ENCODE results near the gene SMYD3. TPM values are rescaled to one million over a fixed set of nuclear protein-coding genes. Genes with fewer than 3 reads are reported as not detected.

SMYD3 gene
- total and polyA plus RNA-seq, 10 of the 15 experiments (the other 5 are each of a cell fraction or from before 2014, with no cell fraction given), result 18.3 to 54.0 (median 24.8) TPM

DNA sequence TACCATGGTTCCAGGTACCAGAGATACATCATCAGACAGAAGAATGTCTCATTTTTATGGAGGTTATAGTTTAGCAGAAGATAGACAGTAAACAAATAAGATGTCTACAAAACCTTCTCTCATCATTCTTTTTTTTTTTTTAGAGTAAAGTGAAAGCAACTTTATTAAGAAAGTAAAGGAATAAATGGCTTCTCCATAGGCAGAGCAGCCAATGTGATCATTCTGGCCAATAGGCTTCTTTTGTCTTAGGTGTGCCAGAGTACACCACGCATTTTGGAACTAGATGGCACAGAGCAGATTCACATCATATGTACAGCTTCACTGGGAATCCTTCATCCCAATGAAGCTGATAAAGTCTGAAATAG, 428.2 kb downstream of the SMYD3 start (continued):
- TF ChIP-seq, protein P1, sequence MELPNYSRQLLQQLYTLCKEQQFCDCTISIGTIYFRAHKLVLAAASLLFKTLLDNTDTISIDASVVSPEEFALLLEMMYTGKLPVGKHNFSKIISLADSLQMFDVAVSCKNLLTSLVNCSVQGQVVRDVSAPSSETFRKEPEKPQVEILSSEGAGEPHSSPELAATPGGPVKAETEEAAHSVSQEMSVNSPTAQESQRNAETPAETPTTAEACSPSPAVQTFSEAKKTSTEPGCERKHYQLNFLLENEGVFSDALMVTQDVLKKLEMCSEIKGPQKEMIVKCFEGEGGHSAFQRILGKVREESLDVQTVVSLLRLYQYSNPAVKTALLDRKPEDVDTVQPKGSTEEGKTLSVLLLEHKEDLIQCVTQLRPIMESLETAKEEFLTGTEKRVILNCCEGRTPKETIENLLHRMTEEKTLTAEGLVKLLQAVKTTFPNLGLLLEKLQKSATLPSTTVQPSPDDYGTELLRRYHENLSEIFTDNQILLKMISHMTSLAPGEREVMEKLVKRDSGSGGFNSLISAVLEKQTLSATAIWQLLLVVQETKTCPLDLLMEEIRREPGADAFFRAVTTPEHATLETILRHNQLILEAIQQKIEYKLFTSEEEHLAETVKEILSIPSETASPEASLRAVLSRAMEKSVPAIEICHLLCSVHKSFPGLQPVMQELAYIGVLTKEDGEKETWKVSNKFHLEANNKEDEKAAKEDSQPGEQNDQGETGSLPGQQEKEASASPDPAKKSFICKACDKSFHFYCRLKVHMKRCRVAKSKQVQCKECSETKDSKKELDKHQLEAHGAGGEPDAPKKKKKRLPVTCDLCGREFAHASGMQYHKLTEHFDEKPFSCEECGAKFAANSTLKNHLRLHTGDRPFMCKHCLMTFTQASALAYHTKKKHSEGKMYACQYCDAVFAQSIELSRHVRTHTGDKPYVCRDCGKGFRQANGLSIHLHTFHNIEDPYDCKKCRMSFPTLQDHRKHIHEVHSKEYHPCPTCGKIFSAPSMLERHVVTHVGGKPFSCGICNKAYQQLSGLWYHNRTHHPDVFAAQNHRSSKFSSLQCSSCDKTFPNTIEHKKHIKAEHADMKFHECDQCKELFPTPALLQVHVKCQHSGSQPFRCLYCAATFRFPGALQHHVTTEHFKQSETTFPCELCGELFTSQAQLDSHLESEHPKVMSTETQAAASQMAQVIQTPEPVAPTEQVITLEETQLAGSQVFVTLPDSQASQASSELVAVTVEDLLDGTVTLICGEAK (IDR thresholded peaks at IDR 0.05; ENCODE audit: borderline replicate concordance), result no peak; the same call in 1 of the 2 replicates
- TF ChIP-seq ZZZ3 (IDR thresholded peaks at IDR 0.05; ENCODE audit: control insufficient read depth, insufficient read length, low read depth) (no peak), HDAC6 (IDR thresholded peaks at IDR 0.05; ENCODE audit: unreplicated experiment) (no peak)

DNA sequence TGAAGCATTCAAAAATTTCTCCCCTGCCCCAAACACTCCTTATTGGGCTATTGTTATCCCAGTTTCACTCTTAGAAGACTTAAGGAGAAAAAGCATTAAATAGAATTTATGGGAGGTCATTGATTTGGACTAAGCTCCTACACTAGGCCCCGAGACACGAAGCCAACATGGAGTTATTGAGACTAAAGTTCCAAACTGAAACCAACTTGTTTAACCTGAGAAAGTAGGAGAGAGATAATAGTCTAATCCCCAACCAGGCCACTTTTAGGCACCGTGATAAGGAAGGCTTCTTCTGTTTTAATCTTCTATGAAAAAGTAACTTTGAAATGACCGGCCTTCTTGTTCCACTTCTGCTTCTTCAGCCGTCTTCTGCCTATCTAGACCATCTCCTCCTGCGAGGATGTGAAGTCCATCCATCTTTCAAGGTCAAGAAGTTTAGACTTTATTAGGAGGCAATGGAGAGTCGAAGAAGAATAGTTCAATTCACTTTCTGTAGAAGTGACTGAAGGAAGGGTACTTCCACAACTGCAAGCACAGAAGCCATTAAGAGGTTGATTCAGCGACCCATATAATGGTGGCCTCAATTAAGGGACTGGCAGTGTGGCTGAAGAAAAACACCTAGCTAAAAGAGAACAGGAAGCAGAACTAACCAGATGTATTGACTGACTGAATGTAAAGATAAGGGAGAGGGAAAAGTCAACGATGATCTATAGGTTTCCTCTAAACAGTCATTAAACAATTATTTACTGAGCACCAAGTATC, 428.8 kb downstream of the SMYD3 start:
- ChIA-PET POLR2A (no interaction called here), RAD21 (ENCODE audit: unreplicated experiment) (no interaction called here), SMC1A (ENCODE audit: uncharacterized antibody, unreplicated experiment) (interaction anchor here (1.5 kb wide), 1 partner anchor 10 kb away, joined by 4 read pairs; no protein-coding TSS in a partner anchor), CTCF (no interaction called here)
- H3K27me3 ChIP-seq (replicated peaks in 1 of 2; ENCODE audit: control insufficient read depth in 2 of 2, insufficient read depth in 2 of 2, low read length in 1 of 2), result no peaks in the 10 kb centered on the region
- H3K27ac ChIP-seq (ENCODE audit: control insufficient read depth, insufficient read depth), result no peak overlapping the region
- intact Hi-C loops (cut with micrococcal nuclease; ENCODE audit: unreplicated experiment) (no loop called here), in situ Hi-C loops (cut with MboI) (no loop called here)
- FAIRE-seq, result no peak
- no peak for TF ChIP-seq BHLHE40 (IDR thresholded peaks at IDR 0.05; ENCODE audit: borderline replicate concordance in 1 of 2, low read depth in 2 of 2, low read length in 1 of 2)
- TF ChIP-seq WRNIP1 (IDR thresholded peaks at IDR 0.05; ENCODE audit: borderline replicate concordance, low read depth, low read length), result no peak
- TF ChIP-seq, protein P2, sequence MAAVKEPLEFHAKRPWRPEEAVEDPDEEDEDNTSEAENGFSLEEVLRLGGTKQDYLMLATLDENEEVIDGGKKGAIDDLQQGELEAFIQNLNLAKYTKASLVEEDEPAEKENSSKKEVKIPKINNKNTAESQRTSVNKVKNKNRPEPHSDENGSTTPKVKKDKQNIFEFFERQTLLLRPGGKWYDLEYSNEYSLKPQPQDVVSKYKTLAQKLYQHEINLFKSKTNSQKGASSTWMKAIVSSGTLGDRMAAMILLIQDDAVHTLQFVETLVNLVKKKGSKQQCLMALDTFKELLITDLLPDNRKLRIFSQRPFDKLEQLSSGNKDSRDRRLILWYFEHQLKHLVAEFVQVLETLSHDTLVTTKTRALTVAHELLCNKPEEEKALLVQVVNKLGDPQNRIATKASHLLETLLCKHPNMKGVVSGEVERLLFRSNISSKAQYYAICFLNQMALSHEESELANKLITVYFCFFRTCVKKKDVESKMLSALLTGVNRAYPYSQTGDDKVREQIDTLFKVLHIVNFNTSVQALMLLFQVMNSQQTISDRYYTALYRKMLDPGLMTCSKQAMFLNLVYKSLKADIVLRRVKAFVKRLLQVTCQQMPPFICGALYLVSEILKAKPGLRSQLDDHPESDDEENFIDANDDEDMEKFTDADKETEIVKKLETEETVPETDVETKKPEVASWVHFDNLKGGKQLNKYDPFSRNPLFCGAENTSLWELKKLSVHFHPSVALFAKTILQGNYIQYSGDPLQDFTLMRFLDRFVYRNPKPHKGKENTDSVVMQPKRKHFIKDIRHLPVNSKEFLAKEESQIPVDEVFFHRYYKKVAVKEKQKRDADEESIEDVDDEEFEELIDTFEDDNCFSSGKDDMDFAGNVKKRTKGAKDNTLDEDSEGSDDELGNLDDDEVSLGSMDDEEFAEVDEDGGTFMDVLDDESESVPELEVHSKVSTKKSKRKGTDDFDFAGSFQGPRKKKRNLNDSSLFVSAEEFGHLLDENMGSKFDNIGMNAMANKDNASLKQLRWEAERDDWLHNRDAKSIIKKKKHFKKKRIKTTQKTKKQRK (IDR thresholded peaks at IDR 0.05; ENCODE audit: low read depth, low read length), result no peak
- no peak for TF ChIP-seq POU2F2 (IDR thresholded peaks at IDR 0.05; ENCODE audit: borderline replicate concordance, low read depth, low read length)
- no peak for TF ChIP-seq NFIC (IDR thresholded peaks at IDR 0.05; ENCODE audit: low read depth, low read length)
- H3K4me2 ChIP-seq (ENCODE audit: control insufficient read depth, insufficient read depth), result no peak overlapping the region
- no peaks in the 10 kb centered on the region for H3K36me3 ChIP-seq (ENCODE audit: control insufficient read depth in 2 of 2, insufficient read depth in 2 of 2, low read length in 1 of 2)
- H3K9me3 ChIP-seq (replicated peaks; ENCODE audit: control insufficient read depth, insufficient read depth, low read length), result no peaks in the 10 kb centered on the region; the same call in 2 of the 3 replicates
- H4K20me1 ChIP-seq (ENCODE audit: control insufficient read depth, insufficient read depth), result no peaks in the 10 kb centered on the region
- H2AFZ ChIP-seq (ENCODE audit: control insufficient read depth, low read depth, low read length), result no peak overlapping the region
- H3K4me3 ChIP-seq, result no peak overlapping the region
- H3K4me1 ChIP-seq (ENCODE audit: control insufficient read depth, insufficient read depth, low read length), result no peaks in the 10 kb centered on the region
- DNase-seq (ENCODE audit: low read depth, low spot score), result no peak
- BruUV-seq (replicated peaks), result no TSS peak
- 88% methylated on average over 9 of the region's 9 CpGs for WGBS (ENCODE audit: insufficient coverage, insufficient replicate concordance, low lambda C conversion rate, missing lambda C conversion rate)
- H3K9ac ChIP-seq (ENCODE audit: control insufficient read depth, insufficient read depth, low read length), result no peak overlapping the region
- ATAC-seq, result no peak
- H3K79me2 ChIP-seq (ENCODE audit: control insufficient read depth, insufficient read depth, low read length), result no peaks in the 10 kb centered on the region
